Smooth muscle cell (in vitro differentiated cells): ENCODE data around the gene ZSCAN22. TPM values are rescaled to one million over a fixed set of nuclear protein-coding genes. Genes with fewer than 3 reads are reported as not detected.

Experiments
- DNase-seq: peaks from one replicate; lab custom pipeline; 2025; ENCODE audit not compliant: unreplicated experiment; lab: John Stamatoyannopoulos, UW
- H2AFZ ChIP-seq: fragments of 200-600 bp; sonication (generic); 2 replicates; pipeline ENCODE4 v1.6.0; 2016; ENCODE audit warnings: antibody characterized with exemption, low read depth, mild to moderate bottlenecking
- H3F3A ChIP-seq: fragments of 200-600 bp; sonication (generic); 2 replicates; pipeline ENCODE4 v1.6.0; 2017; ENCODE audit warnings: antibody characterized with exemption, low read depth
- H3K27ac ChIP-seq: fragments of 200-600 bp; sonication (generic); 2 replicates; pipeline ENCODE4 v1.5.1; 2016; ENCODE audit warnings: low read depth, mild to moderate bottlenecking
- H3K27me3 ChIP-seq: fragments of 200-600 bp; sonication (generic); 2 replicates; pipeline ENCODE4 v1.6.1; 2016; ENCODE audit warnings: low read depth, mild to moderate bottlenecking
- H3K36me3 ChIP-seq: fragments of 200-600 bp; sonication (generic); 2 replicates; pipeline ENCODE4 v1.5.1; 2016; ENCODE audit warnings: low read depth
- H3K4me1 ChIP-seq: fragments of 200-600 bp; sonication (generic); 2 replicates; pipeline ENCODE4 v1.5.1; 2016; ENCODE audit warnings: low read depth
- H3K4me2 ChIP-seq: fragments of 200-600 bp; sonication (generic); 2 replicates; pipeline ENCODE4 v1.6.0; 2016; ENCODE audit warnings: mild to moderate bottlenecking
- H3K4me3 ChIP-seq: fragments of 200-600 bp; sonication (generic); 2 replicates; pipeline ENCODE4 v1.5.1; 2016; ENCODE audit warnings: mild to moderate bottlenecking
- H3K79me2 ChIP-seq: fragments of 200-600 bp; sonication (generic); 2 replicates; pipeline ENCODE4 v1.6.0; 2016; ENCODE audit warnings: low read depth, mild to moderate bottlenecking
- H3K9ac ChIP-seq: fragments of 200-600 bp; sonication (generic); 2 replicates; pipeline ENCODE4 v1.6.0; 2016; ENCODE audit warnings: low read depth
- H3K9me3 ChIP-seq: fragments of 200-600 bp; sonication (generic); replicated peaks from 2 replicates; pipeline ENCODE4 v1.5.1; 2016; ENCODE audit warnings: low read depth
- H4K20me1 ChIP-seq: fragments of 200-600 bp; sonication (generic); 2 replicates; pipeline ENCODE4 v1.6.0; 2016; ENCODE audit warnings: low read depth
- CTCF ChIP-seq: fragments of 200-600 bp; sonication (generic); IDR thresholded peaks from 2 replicates; pipeline ENCODE4 v1.5.1; 2017; ENCODE audit warnings: borderline replicate concordance, mild to moderate bottlenecking, antibody characterized with exemption; ENCODE audit not compliant: insufficient read depth, poor library complexity, severe bottlenecking
- WGBS: methylation state at CpG from one replicate; pipeline ENCODE4 v1.1.7; 2016; ENCODE audit warnings: low lambda C conversion rate; 5-methylcytosine and 5-hydroxymethylcytosine counted together
- polyA plus RNA-seq: library from polyadenylated mRNA; unstranded; fragments of >200 nt; fragmentation: Nextera tagmentation; extraction: Ambion mirVana; gene quantifications from 2 replicates; pipeline ENCODE4 v1.2.1, GENCODE V29; 2016
- total RNA-seq: library from RNA; depleted of rRNA; stranded (reverse); fragments of >200 nt; gene quantifications from 2 replicates; pipeline ENCODE4 v1.2.3, GENCODE V29; 2014

The ZSCAN22 gene
- total and polyA plus RNA-seq, 2 experiments from 2014 or later, result 1.7 to 2.4 TPM

GRCh38 chr19:58366585-58367430, 40.0 kb downstream of the ZSCAN22 start:
- Histone ChIP-seq H3K9ac (no peak overlapping the region), H3K4me1 (peaks cover under 1% of the 10 kb centered on the region), H3K27me3 (no peaks in the 10 kb centered on the region), H3K36me3 (no peaks in the 10 kb centered on the region), H3K27ac (no peak overlapping the region), H3K9me3 (no peaks in the 10 kb centered on the region), H3K4me2 (no peak overlapping the region), H2AFZ (no peak overlapping the region), H3K79me2 (no peaks in the 10 kb centered on the region), H3F3A (no peaks in the 10 kb centered on the region), H3K4me3 (no peak overlapping the region), H4K20me1 (no peaks in the 10 kb centered on the region)
- 95% methylated on average over 32 of the region's 32 CpGs for WGBS
- TF ChIP-seq CTCF, result no peak
- no peak for DNase-seq

- Histone ChIP-seq H3K27me3 (no peaks in the 10 kb centered on the region), H3K36me3 (no peaks in the 10 kb centered on the region), H3K9me3 (no peaks in the 10 kb centered on the region), H4K20me1 (no peaks in the 10 kb centered on the region), H2AFZ (no peak overlapping the region), H3F3A (no peaks in the 10 kb centered on the region), H3K79me2 (no peaks in the 10 kb centered on the region), H3K4me3 (no peak overlapping the region), H3K4me1 (no peaks in the 10 kb centered on the region), H3K9ac (no peak overlapping the region), H3K27ac (no peak overlapping the region), H3K4me2 (no peak overlapping the region)
- DNase-seq, result no peak
- WGBS, result 97% methylated on average over 97 of the region's 106 CpGs
- TF ChIP-seq CTCF, result no peak
These were observed 41.1 kb downstream of the ZSCAN22 start for GRCh38 chr19:58367698-58368454.

- no peak overlapping the region for H2AFZ ChIP-seq
- no peaks in the 10 kb centered on the region for H3F3A ChIP-seq
- H3K27ac ChIP-seq, result no peak overlapping the region
- H3K4me1 ChIP-seq, result no peaks in the 10 kb centered on the region
- H3K36me3 ChIP-seq, result no peaks in the 10 kb centered on the region
- H3K9ac ChIP-seq, result no peak overlapping the region
- H3K9me3 ChIP-seq, result no peaks in the 10 kb centered on the region
- DNase-seq, result no peak
- TF ChIP-seq CTCF, result no peak
- H3K27me3 ChIP-seq, result no peaks in the 10 kb centered on the region
- H3K79me2 ChIP-seq, result no peaks in the 10 kb centered on the region
- 97% methylated on average over 59 of the region's 68 CpGs for WGBS
- H3K4me2 ChIP-seq, result no peak overlapping the region
- no peak overlapping the region for H3K4me3 ChIP-seq
- H4K20me1 ChIP-seq, result no peaks in the 10 kb centered on the region
These were observed 42.0 kb downstream of the ZSCAN22 start for GRCh38 chr19:58368561-58369360.
